Putamen (tissue), 1 donor: Measurements from ENCODE around the gene ZNF35.
A peak's percentile ranks its signal among the peaks of the same experiment; 100 is the strongest.

Experiments
- DNase-seq: peaks from one replicate; pipeline ENCODE4 v3.0.0-alpha.2; 2016; ENCODE audit warnings: low spot score

The ZNF35 gene

GRCh38 chr3:44685128-44685800, 36.7 kb downstream of the ZNF35 start:
- peak; percentile 67 for DNase-seq

GRCh38 chr3:44687898-44688297, 39.4 kb downstream of the ZNF35 start:
- DNase-seq, result no peak
